Nephron (organoid): Measurements from ENCODE around the gene FAM50A.
"Not testable (repeated sequence)": the region's sequence is repeated elsewhere in the genome, so short reads cannot be mapped to it uniquely, and the experiment has no call there.

Experiments used
- H3K27ac Mint-ChIP-seq, 3 experiments: 2 replicates each; pipeline ENCODE4 v1.8.0; 2020; ENCODE audit warnings: mixed read lengths in 3 of 3, mild to moderate bottlenecking in 2 of 3, moderate library complexity in 1 of 3
- H3K27me3 Mint-ChIP-seq: 2 replicates; pipeline ENCODE4 v1.8.0; 2021; ENCODE audit warnings: low read depth, mild to moderate bottlenecking, moderate library complexity, mixed read lengths
- H3K36me3 Mint-ChIP-seq: 2 replicates; pipeline ENCODE4 v1.8.0; 2020; ENCODE audit warnings: low read depth, mixed read lengths
- H3K4me1 Mint-ChIP-seq: 2 replicates; pipeline ENCODE4 v1.8.0; 2020; ENCODE audit warnings: mixed read lengths
- H3K4me3 Mint-ChIP-seq, 3 experiments: 2 replicates each; pipeline ENCODE4 v1.8.0; 2020; ENCODE audit warnings: mild to moderate bottlenecking in 3 of 3, mixed read lengths in 3 of 3, moderate library complexity in 2 of 3
- H3K9me3 Mint-ChIP-seq: 2 replicates; pipeline ENCODE4 v1.8.0; 2020; ENCODE audit warnings: mixed read lengths
- TF ChIP-seq, protein P1 (sequence below), 3 experiments: fragments of 200-600 bp; sonication (generic); IDR thresholded peaks; one replicate each; pipeline ENCODE4 v1.5.0; 2021; ENCODE audit warnings: antibody characterized with exemption in 3 of 3; ENCODE audit not compliant: unreplicated experiment in 3 of 3

FAM50A gene, protein sequence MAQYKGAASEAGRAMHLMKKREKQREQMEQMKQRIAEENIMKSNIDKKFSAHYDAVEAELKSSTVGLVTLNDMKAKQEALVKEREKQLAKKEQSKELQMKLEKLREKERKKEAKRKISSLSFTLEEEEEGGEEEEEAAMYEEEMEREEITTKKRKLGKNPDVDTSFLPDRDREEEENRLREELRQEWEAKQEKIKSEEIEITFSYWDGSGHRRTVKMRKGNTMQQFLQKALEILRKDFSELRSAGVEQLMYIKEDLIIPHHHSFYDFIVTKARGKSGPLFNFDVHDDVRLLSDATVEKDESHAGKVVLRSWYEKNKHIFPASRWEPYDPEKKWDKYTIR

GRCh38 chrX:154443992-154444754, at the start of gene FAM50A:
TSS of gene FAM50A (plus strand) at chrX:154444141. CDS start at chrX:154444236, 95 bp downstream.
- Mint-ChIP-seq H3K9me3 (peaks cover 13% of the 10 kb centered on the region), H3K36me3 (peaks cover 12% of the 10 kb centered on the region), H3K27me3 (no peaks in the 10 kb centered on the region), H3K4me1 (no peaks in the 10 kb centered on the region), H3K4me3 (peak within 1 kb of the TSS; percentile 79 to 84 (median 82)), H3K27ac (peak within 1 kb of the TSS; percentile 31 to 72 (median 42))
- TF ChIP-seq, protein P1, sequence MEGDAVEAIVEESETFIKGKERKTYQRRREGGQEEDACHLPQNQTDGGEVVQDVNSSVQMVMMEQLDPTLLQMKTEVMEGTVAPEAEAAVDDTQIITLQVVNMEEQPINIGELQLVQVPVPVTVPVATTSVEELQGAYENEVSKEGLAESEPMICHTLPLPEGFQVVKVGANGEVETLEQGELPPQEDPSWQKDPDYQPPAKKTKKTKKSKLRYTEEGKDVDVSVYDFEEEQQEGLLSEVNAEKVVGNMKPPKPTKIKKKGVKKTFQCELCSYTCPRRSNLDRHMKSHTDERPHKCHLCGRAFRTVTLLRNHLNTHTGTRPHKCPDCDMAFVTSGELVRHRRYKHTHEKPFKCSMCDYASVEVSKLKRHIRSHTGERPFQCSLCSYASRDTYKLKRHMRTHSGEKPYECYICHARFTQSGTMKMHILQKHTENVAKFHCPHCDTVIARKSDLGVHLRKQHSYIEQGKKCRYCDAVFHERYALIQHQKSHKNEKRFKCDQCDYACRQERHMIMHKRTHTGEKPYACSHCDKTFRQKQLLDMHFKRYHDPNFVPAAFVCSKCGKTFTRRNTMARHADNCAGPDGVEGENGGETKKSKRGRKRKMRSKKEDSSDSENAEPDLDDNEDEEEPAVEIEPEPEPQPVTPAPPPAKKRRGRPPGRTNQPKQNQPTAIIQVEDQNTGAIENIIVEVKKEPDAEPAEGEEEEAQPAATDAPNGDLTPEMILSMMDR (IDR thresholded peaks at IDR 0.05; ENCODE audit: unreplicated experiment in 3 of 3) = no peak

- Mint-ChIP-seq H3K36me3 (peaks cover 27% of the 10 kb centered on the region), H3K4me3 (peak overlapping the region in 2 of 3 experiments; percentile 98 to 99), H3K27ac (peak overlapping the region in 2 of 3 experiments; percentile 100), H3K4me1 (peaks cover 11% of the 10 kb centered on the region)
- not testable (repeated sequence) for H3K9me3 Mint-ChIP-seq, H3K27me3 Mint-ChIP-seq
These were observed 47.6 kb upstream of the FAM50A start for GRCh38 chrX:154396363-154396762.

DNA sequence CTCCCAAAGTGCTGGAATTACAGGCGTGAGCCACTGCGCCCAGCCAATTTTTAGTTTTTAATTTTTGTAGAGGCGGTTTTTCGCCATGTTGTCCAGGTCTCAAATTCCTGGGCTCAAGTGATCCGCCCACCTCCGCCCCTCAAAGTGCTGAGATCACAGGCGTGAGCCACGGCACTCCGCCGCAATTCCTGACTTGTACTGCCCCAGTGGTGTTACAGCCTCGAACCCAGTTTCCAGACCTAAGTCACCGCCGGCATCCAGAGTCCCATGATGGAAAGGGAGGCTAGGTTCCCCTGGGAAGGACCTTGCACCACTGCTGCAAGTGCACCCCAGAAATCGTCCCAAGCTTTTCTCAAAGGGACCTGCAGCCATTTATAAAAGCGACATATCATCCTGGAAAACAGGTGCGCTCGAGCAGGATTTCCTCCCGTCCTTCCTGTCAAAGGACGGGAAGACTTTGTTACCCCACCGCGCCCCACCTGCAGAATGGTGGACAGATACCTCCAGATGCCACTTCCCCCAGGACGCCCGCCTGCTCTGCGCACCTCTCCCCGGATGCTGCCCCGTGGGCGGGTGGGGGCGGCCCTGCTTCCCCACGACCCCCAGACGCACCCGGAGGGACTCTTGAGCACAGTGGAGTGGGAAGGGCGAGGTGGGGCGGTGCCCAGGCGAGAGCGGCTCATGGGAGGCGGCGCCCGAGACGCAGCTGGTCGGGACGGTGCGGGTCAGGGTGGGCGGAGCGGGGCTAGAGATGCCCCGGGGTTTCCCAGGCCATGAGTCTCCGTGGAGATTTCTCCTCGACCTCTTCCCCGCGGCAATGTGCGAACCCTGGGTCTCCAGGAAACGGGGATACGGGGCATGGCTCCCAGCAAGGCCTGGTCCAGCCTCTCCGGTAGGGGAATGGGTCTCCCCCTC, 46.7 kb upstream of the FAM50A start:
- Mint-ChIP-seq H3K36me3 (peaks cover 27% of the 10 kb centered on the region), H3K4me3 (peak overlapping the region; percentile 98 to 99 (median 99)), H3K4me1 (peaks cover 11% of the 10 kb centered on the region), H3K27me3 (peaks cover 5% of the 10 kb centered on the region), H3K9me3 (peaks cover 6% of the 10 kb centered on the region), H3K27ac (peak overlapping the region; percentile 99 to 100 (median 100))
- TF ChIP-seq, protein P1 (IDR thresholded peaks at IDR 0.05; ENCODE audit: unreplicated experiment in 3 of 3) = no peak

DNA sequence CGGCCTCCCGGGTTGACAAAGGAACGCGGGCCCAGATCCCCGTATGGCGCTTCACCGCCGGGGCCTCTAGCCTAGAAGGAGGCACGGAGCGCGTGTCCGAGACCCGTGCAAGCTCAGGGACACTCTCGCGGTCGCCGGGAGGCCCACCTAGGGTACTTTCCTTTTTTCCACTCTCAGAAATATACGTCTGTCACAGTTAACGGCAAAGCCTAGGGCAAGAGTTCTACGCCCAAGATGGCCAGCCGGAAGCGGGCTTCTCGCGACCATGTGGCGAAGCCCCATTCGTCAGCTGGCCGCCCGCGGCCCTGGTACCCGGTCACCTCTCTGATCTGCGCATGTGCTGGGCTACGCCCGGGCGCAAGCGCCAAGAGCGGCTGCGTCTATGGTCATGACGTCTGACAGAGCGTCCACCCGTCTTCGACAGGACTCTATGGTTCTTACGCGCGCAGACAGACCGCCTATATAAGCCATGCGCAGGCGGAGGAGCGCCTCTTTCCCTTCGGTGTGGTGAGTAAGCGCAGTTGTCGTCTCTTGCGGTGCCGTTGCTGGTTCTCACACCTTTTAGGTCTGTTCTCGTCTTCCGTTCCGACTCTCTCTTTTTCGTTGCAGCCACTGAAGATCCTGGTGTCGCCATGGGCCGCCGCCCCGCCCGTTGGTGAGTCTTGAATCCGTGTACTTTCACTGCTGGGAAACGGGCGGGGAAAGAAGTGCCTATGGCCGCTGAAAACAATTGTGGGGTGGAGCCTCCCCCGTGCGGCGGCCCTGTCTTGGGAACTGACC, 45.9 kb upstream of the FAM50A start, which contains the start of gene RPL10:
Gene RPL10 (plus strand): TSS at position 490 of the 780 bp plus-strand sequence. CDS start 143 bp downstream, at position 633.
- Mint-ChIP-seq H3K4me1 (peaks cover 11% of the 10 kb centered on the region), H3K4me3 (peak within 1 kb of the TSS; percentile 98 to 99 (median 99)), H3K36me3 (peaks cover 27% of the 10 kb centered on the region), H3K27me3 (peaks cover 5% of the 10 kb centered on the region), H3K27ac (peak within 1 kb of the TSS; percentile 99 to 100 (median 100)), H3K9me3 (peaks cover 8% of the 10 kb centered on the region)
- TF ChIP-seq, protein P1 (IDR thresholded peaks at IDR 0.05; ENCODE audit: unreplicated experiment in 3 of 3) = no peak

GRCh38 chrX:154398668-154399526, 45.0 kb upstream of the FAM50A start:
- Mint-ChIP-seq H3K36me3 (peaks cover 33% of the 10 kb centered on the region), H3K4me3 (peak overlapping the region; percentile 98 to 99 (median 99)), H3K9me3 (peaks cover 17% of the 10 kb centered on the region), H3K27me3 (peaks cover 5% of the 10 kb centered on the region), H3K27ac (peak overlapping the region; percentile 99 to 100 (median 100)), H3K4me1 (peaks cover 11% of the 10 kb centered on the region)
- TF ChIP-seq, protein P1 (IDR thresholded peaks at IDR 0.05; ENCODE audit: unreplicated experiment in 3 of 3) = peak; percentile 67 to 72 (median 72)
